GM11168 (cell line): ENCODE results near the gene SEC24C.
"Not testable (repeated sequence)": the region's sequence is repeated elsewhere in the genome, so short reads cannot be mapped to it uniquely, and the experiment has no call there.

Experiments used
- in situ Hi-C: fragments of 300-500 bp; cut with MboI; formaldehyde crosslinking; loops from one replicate; pipeline ENCODE4 v1.12.0; 2022; ENCODE audit warnings: low sequenced_read_pairs; ENCODE audit not compliant: unreplicated experiment

Gene SEC24C

GRCh38 chr10:73765066-73765465, 20.9 kb downstream of the SEC24C start:
- in situ Hi-C loops: no loop called here

GRCh38 chr10:73768881-73769280, 24.7 kb downstream of the SEC24C start:
- in situ Hi-C loops: no loop called here

- in situ Hi-C loops: no loop called here
Measured at GRCh38 chr10:73769396-73769795, 25.2 kb downstream of the SEC24C start.

- in situ Hi-C loops: no loop called here
Measured at GRCh38 chr10:73771722-73772280, 27.6 kb downstream of the SEC24C start.

GRCh38 chr10:73772281-73773151, 28.3 kb downstream of the SEC24C start:
- in situ Hi-C loops: no loop called here

GRCh38 chr10:73773152-73773879, 29.1 kb downstream of the SEC24C start:
- in situ Hi-C loops: no loop called here

- in situ Hi-C loops: no loop called here
Measured at GRCh38 chr10:73774637-73775036, 30.5 kb downstream of the SEC24C start.

- in situ Hi-C loops: no loop called here
Measured at GRCh38 chr10:73779018-73779417, 34.8 kb downstream of the SEC24C start.

GRCh38 chr10:73779539-73780197, 35.5 kb downstream of the SEC24C start:
- in situ Hi-C loops: no loop called here

GRCh38 chr10:73780301-73780700, 36.1 kb downstream of the SEC24C start:
- in situ Hi-C loops: no loop called here

- in situ Hi-C loops: no loop called here
Measured at GRCh38 chr10:73780966-73781365, 36.8 kb downstream of the SEC24C start.

- in situ Hi-C loops: no loop called here
Measured at GRCh38 chr10:73781548-73781878, 37.3 kb downstream of the SEC24C start.

GRCh38 chr10:73781879-73782748, 37.9 kb downstream of the SEC24C start, which contains the start of gene CHCHD1:
CHCHD1 (plus strand) TSS chr10:73782048; CDS start chr10:73782076, 28 bp downstream.
- in situ Hi-C loops: no loop called here

- in situ Hi-C loops: no loop called here
Measured at GRCh38 chr10:73782749-73783085, 38.5 kb downstream of the SEC24C start.

- in situ Hi-C loops: no loop called here
Measured at GRCh38 chr10:73785211-73785720, 41.1 kb downstream of the SEC24C start, which contains the start of gene ZSWIM8. ZSWIM8 (plus strand) TSS chr10:73785606; CDS start chr10:73785879, 273 bp downstream.

- in situ Hi-C loops: no loop called here
Measured at GRCh38 chr10:73785721-73786511, 41.7 kb downstream of the SEC24C start.

- in situ Hi-C loops: no loop called here
Measured at GRCh38 chr10:73786512-73786885, 42.3 kb downstream of the SEC24C start.

- in situ Hi-C loops: not testable (repeated sequence)
Measured at GRCh38 chr10:73787031-73787800, 43.0 kb downstream of the SEC24C start.
